ENCODE results near the gene ILF2.

DNA sequence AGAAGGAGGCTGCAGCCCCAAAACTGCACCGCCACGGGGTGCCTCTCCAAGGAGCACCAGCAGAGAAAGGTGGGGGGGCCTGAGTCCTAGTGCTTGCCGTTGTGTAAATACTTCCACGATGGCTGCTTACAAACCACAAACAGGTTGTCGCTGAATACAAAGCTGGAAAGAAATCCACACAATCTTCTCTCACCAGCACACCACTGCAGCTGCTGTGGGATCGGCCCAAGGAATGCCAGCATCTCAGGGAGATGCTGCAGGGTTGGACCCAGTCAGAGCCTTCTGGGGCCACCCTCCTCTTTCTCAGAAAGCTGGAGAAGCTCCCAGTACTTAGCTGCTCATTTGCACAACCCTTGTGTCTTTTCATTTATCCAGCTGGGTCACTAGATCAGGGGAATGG is 51.6 kb downstream of the ILF2 start:
- TF ChIP-seq POLR2A (IDR thresholded peaks at IDR 0.05) = no peak
- TF ChIP-seq, protein P1, sequence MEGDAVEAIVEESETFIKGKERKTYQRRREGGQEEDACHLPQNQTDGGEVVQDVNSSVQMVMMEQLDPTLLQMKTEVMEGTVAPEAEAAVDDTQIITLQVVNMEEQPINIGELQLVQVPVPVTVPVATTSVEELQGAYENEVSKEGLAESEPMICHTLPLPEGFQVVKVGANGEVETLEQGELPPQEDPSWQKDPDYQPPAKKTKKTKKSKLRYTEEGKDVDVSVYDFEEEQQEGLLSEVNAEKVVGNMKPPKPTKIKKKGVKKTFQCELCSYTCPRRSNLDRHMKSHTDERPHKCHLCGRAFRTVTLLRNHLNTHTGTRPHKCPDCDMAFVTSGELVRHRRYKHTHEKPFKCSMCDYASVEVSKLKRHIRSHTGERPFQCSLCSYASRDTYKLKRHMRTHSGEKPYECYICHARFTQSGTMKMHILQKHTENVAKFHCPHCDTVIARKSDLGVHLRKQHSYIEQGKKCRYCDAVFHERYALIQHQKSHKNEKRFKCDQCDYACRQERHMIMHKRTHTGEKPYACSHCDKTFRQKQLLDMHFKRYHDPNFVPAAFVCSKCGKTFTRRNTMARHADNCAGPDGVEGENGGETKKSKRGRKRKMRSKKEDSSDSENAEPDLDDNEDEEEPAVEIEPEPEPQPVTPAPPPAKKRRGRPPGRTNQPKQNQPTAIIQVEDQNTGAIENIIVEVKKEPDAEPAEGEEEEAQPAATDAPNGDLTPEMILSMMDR (IDR thresholded peaks at IDR 0.05) = no peak

Measured in breast epithelium (tissue), 3 donors.